GM13977 (cell line): ENCODE results near the gene FKBP5.

Experiments used
- DNase-seq: peaks from one replicate; pipeline ENCODE4 v3.0.0; 2012; ENCODE audit warnings: low spot score
- in situ Hi-C: fragments of 300-500 bp; cut with MboI; formaldehyde crosslinking; loops from one replicate; pipeline ENCODE4 v1.12.0; 2022; ENCODE audit warnings: low sequenced_read_pairs, low pct_unique_long_range_greater_than_20kb, mixed read lengths, inconsistent platforms; ENCODE audit not compliant: unreplicated experiment
- TF ChIP-seq, protein P1 (sequence below): IDR thresholded peaks from 2 replicates; pipeline ENCODE4 v1.5.1; 2012; ENCODE audit warnings: mild to moderate bottlenecking, control low read depth; ENCODE audit not compliant: insufficient read depth; ENCODE audit errors: extremely low read depth, missing control alignments

FKBP5 gene

DNA sequence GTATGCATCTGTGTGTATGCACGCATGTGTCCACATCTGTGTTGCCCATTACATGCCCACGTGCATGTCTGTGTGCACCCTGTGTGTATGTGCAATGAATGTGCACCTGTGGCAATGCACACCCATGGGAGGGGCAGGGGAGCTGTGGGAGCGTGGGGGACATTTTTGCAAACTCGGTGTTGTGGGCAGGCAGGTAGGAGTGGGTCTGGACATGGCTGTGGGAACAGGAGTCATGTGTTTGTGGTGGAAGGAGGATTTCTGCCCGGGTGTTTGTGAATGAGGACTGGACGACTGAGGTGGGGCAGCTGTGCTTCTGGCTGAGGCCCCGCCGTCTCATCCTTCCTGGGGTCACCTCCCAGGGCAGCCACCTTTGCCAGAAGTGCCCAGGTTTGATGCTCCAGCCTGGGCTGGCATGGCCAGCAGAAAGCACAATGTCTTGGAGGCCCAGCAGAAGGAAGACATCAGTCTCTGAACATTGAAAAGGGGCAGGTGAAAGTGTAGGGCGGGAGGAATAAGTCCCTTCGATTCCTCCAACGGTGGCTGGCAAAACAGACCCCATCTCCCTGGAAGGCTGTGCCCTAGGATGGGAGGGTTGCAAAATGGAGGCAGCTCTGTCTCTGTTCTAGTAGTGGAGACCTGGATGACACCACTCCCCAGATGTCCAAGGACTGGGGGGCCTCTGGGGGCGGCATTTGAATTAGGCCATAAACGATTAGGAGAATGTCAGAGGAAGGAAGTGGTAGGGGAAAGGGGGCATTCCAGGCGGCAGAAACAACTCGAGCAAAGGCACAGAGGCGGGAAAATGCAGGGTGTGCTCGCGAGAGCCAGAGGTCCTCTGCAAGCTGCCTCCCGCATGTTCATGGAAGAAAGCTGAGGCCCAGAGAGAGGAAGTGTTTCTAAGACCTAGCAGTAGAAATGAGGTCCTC lies 29.0 kb upstream of the FKBP5 start:
- TF ChIP-seq, protein P1, sequence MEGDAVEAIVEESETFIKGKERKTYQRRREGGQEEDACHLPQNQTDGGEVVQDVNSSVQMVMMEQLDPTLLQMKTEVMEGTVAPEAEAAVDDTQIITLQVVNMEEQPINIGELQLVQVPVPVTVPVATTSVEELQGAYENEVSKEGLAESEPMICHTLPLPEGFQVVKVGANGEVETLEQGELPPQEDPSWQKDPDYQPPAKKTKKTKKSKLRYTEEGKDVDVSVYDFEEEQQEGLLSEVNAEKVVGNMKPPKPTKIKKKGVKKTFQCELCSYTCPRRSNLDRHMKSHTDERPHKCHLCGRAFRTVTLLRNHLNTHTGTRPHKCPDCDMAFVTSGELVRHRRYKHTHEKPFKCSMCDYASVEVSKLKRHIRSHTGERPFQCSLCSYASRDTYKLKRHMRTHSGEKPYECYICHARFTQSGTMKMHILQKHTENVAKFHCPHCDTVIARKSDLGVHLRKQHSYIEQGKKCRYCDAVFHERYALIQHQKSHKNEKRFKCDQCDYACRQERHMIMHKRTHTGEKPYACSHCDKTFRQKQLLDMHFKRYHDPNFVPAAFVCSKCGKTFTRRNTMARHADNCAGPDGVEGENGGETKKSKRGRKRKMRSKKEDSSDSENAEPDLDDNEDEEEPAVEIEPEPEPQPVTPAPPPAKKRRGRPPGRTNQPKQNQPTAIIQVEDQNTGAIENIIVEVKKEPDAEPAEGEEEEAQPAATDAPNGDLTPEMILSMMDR, result no peak
- in situ Hi-C loops, result no loop called here
- no peak for DNase-seq

DNA sequence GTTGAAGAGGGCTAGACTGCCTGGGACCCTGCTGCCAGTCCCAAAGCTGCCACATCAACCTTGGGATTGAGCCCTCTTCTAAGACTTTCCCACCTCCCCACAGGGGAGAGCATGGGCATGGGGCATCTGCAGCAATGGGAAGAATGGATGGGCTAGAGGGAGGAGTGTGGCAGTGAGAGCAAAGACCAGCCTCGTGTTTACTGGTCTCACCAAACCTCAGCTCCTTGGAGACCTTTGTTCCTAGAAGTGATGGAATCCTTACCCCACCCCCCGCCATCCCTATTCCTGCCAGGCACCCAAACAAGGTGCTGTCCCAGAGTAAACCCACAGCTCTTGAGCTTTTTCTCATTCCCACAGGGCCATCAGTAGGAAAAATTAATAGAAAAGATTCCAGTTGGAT lies 28.1 kb upstream of the FKBP5 start:
- in situ Hi-C loops, result no loop called here
- TF ChIP-seq, protein P1, result no peak
- no peak for DNase-seq

DNA sequence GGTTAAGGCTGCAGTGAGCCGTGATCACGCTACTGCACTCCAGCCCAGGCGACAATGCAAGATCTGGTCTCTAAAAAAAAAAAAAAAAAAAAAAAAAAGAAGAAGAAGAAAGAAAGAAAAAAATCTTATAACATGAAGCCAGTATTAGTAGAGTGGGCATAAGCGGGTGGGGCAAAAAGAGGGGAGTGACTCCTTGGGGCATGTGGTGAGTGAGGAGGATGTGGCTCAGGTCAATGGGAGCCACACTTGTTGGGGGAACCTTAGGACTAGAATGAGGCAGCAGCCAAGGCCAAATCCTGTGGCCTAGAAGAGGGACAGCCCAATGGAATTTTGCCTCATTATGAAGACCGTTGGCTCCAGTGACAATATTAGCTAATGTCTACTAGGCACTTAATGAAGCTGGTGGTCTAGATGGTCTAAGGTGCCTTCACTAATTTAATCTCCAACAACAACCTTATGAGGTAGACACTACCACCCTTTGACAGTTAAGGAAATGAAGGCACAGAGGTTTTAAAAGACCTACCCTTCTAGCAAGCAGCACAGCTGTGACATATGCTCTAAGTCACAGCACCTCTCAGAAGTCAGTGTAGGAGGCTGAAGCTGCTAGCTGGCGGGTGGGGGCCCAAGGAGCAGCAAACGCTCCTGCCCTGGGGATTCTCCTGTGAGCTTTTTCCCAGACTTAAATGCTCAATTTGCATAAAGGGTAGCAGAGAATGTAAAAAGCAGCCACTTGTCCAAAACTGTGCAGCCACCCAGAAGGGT lies 24.5 kb upstream of the FKBP5 start:
- DNase-seq, result no peak
- TF ChIP-seq, protein P1, result no peak
- in situ Hi-C loops, result no loop called here

DNA sequence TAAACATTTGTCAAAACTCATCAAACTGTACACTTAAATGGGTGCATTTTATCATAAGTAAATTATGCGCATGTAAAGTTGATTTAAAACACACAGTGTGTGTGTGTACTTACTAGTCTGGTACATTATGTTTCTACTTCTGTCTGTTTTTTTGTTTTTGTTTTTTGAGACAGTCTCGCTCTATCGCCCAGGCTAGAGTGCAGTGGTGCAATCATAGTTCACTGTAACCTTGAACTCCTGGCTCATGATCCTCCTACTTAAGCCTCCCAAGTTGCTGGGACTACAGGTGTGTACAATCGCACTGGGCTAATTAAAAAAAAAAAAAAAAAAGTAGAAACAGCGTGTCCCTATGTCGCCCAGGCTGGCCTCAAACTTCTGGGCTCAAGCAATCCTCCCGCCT lies 23.0 kb upstream of the FKBP5 start:
- DNase-seq, result no peak
- TF ChIP-seq, protein P1, result no peak
- in situ Hi-C loops, result no loop called here

DNA sequence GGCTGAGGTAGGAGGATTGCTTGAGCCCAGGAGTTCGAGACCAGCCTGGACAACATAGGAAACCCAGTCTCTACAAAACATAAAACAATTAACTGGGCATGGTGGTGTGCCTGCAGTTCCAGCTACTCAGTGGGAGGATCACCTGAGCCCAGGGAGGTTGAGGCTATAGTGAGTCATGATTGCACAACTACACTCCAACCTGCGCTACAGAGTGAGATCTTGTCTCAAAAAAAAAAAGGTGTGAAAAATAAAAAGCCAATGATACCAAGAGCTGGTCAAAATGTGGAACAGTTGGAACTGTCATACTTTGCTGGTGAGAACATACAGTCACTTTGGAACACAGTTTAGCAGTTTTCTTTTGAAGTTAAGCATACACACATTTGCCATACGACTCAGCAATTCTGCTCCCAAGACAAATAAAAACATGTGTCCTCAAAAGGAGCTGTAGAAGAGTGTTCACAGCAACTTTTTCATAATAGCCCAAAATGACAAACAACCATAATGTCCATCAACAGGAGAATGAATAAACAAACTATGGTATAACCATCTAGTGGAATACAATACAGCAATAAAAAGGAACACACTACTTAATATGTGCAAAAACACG lies 21.6 kb upstream of the FKBP5 start:
- DNase-seq, result no peak
- TF ChIP-seq, protein P1, result no peak
- in situ Hi-C loops, result no loop called here

DNA sequence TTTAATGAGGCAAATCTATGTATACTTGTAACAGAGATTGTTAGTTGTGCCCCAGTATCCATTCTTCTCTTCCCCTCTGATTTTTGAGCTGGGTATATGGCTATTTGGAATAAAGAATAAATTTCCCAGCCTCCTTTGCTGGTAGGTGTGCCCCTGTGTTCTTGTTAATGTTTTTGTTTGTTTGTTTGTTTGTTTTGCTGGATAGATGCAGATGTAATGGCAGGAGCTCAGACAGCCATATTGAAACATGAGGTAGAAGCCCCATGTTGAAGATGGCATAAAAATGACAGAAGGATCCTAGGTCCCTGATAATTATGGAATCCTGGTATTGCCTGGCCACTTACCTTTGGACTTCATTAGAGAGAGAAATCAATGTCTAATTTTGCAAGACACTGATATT lies 19.9 kb upstream of the FKBP5 start:
- DNase-seq, result no peak
- in situ Hi-C loops, result no loop called here
- TF ChIP-seq, protein P1, result no peak
